AG09319 (cell line): Measurements from ENCODE around the gene FAF2.

ENCODE experiments used
- DNase-seq: peaks from one replicate; pipeline ENCODE4 v3.0.0-alpha.2; 2010; ENCODE audit warnings: low read depth; ENCODE audit errors: extremely low read depth
- CTCF ChIP-seq: IDR thresholded peaks from 2 replicates; pipeline ENCODE4 v1.5.1; 2011; ENCODE audit warnings: low read depth, mild to moderate bottlenecking, inconsistent platforms, low read length, moderate library complexity

The FAF2 gene

GRCh38 chr5:176469296-176469695 is 21.1 kb downstream of the FAF2 start:
- TF ChIP-seq CTCF = no peak
- DNase-seq = no peak

GRCh38 chr5:176470539-176470938 is 22.4 kb downstream of the FAF2 start:
- TF ChIP-seq CTCF = no peak
- no peak for DNase-seq

- DNase-seq = no peak
- TF ChIP-seq CTCF = no peak
Measured at GRCh38 chr5:176471098-176471497, 22.9 kb downstream of the FAF2 start.

- DNase-seq = no peak
- TF ChIP-seq CTCF = no peak
Measured at GRCh38 chr5:176473335-176474006, 25.3 kb downstream of the FAF2 start.

- TF ChIP-seq CTCF = no peak
- DNase-seq = no peak
Measured at GRCh38 chr5:176474476-176474875, 26.3 kb downstream of the FAF2 start.

GRCh38 chr5:176481711-176482110 is 33.5 kb downstream of the FAF2 start:
- no peak for DNase-seq
- TF ChIP-seq CTCF = no peak

GRCh38 chr5:176485176-176485575 is 37.0 kb downstream of the FAF2 start:
- no peak for DNase-seq
- no peak for TF ChIP-seq CTCF
